Sigmoid colon (tissue), 7 donors: ENCODE results near the gene TRMT1. TPM values are rescaled to one million over a fixed set of nuclear protein-coding genes. Genes with fewer than 3 reads are reported as not detected.
A peak's percentile ranks its signal among the peaks of the same experiment; 100 is the strongest.

ENCODE experiments used
- DNase-seq: peaks from one replicate; pipeline ENCODE4 v3.0.0-alpha.2; 2019
- H3K27ac ChIP-seq, 4 donors: fragments of 200-600 bp; sonication (generic); one replicate each; pipeline ENCODE4 v1.5.1; 2016 to 2019; ENCODE audit warnings: mild to moderate bottlenecking in 1 of 4
- H3K27me3 ChIP-seq, 3 donors: fragments of 200-600 bp; sonication (generic); one replicate each; pipeline ENCODE4 v1.5.1; 2019; ENCODE audit warnings: mild to moderate bottlenecking in 1 of 3
- H3K36me3 ChIP-seq, 4 donors: fragments of 200-600 bp; sonication (generic); one replicate each; pipeline ENCODE4 v1.5.1; 2016 to 2019
- H3K4me1 ChIP-seq, 4 donors: fragments of 200-600 bp; sonication (generic); one replicate each; pipeline ENCODE4 v1.5.1; 2017 to 2019
- H3K4me3 ChIP-seq, 4 donors: fragments of 200-600 bp; sonication (generic); one replicate each; pipeline ENCODE4 v1.5.1; 2017 to 2019; ENCODE audit warnings: mild to moderate bottlenecking in 2 of 4, moderate library complexity in 1 of 4
- H3K9me3 ChIP-seq, 4 donors: fragments of 200-600 bp in 3 of 4; sonication (generic) in 3 of 4; one replicate each; pipeline versions ENCODE4 v1.5.1 to v1.6.1; 2013 to 2019
- EP300 ChIP-seq, 4 donors: sonication (generic); formaldehyde crosslinking; IDR thresholded peaks; one replicate each; pipeline ENCODE4 v1.6.1; 2017; ENCODE audit warnings: antibody characterized with exemption in 4 of 4
- POLR2A ChIP-seq, 2 donors: fragments of 450-650 bp; IDR thresholded peaks; one replicate each; pipeline ENCODE4 v1.6.1; 2016; ENCODE audit warnings: antibody characterized with exemption in 2 of 2, mild to moderate bottlenecking in 2 of 2, moderate library complexity in 2 of 2
- POLR2AphosphoS5 ChIP-seq, 4 donors: sonication (generic); formaldehyde crosslinking; IDR thresholded peaks; one replicate each; pipeline ENCODE4 v1.6.1; 2017; ENCODE audit warnings: antibody characterized with exemption in 4 of 4
- WGBS, 2 donors: extraction: QIAGEN DNeasy Blood & Tissue Kit; methylation state at CpG; one replicate each; pipeline ENCODE4 v1.1.7; 2013; 5-methylcytosine and 5-hydroxymethylcytosine counted together
- intact Hi-C: fragments of 100-400 bp; cut with DNase I; formaldehyde crosslinking; loops from one replicate; pipeline ENCODE4 v1.15.1; 2023
- polyA plus RNA-seq, 3 donors: library from polyadenylated mRNA; stranded (reverse); fragments of 200-250 nt; gene quantifications; one replicate each; pipeline ENCODE4 v1.2.3, GENCODE V29; 2013
- total RNA-seq, 4 donors: library from RNA; depleted of rRNA; stranded (reverse); fragments of >200 nt; gene quantifications; one replicate each; pipeline ENCODE4 v1.1.0, GENCODE V29; 2016
- TF ChIP-seq, protein P1 (sequence below), 4 experiments: fragments of 450-650 bp in 3 of 4; fragments of 200-600 bp in 1 of 4; IDR thresholded peaks; one replicate each; pipeline ENCODE4 v1.5.1; 2016 to 2019; ENCODE audit warnings: antibody characterized with exemption in 4 of 4, mild to moderate bottlenecking in 3 of 4, moderate library complexity in 2 of 4
- donor health status: healthy with polysubstance abuse.
- donor health status: Bipolar disorder and iron deficiency.
- donor health status: healthy.

Gene TRMT1
- total and polyA plus RNA-seq, 7 donors: 6.7 to 48.6 (median 19.3) TPM

DNA sequence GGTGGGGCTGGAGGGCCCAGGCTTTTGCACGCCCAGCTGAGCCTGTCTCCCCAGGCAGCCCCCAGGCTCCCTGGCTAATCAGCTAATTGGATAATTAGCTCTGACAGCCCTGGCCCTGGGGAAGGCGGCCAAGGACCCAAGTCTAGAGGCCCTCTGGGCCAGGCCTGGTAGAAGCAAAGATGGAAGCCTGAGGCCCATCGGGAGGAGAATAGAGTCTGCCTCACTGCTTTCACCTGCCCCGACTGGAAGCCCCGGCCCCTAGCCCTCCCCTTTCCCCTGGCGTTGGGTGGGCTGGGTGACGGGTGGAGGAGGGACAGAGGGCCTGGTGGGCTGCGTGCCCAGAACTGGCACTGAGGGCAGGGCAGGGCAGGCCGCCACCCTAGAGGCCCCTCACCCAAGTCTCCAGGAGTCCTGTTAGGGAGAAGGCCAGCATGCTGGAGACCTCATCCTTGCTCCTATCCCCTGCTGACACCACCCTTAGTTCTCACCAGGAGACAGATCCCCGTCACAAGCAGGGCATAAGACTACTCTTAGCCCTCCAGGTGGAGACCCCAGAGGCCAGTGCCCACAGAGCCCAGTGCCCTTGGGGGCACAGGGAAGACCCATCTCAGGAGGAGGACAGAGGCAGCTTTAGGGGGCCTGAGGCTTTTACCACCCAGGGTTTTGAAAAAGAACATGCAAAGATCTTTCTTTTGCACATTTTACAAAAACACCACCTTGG is 25.9 kb downstream of the TRMT1 start:
- Histone ChIP-seq H3K9me3 (no peaks in the 10 kb centered on the region), H3K27ac (peak overlapping the region; percentile 81 to 95 (median 86)), H3K4me1 (peaks cover 0 to 85% (median 69%) of the 10 kb centered on the region in 4 donors), H3K36me3 (peaks cover 0 to 39% (median 13%) of the 10 kb centered on the region in 4 donors), H3K27me3 (no peaks in the 10 kb centered on the region), H3K4me3 (no peak overlapping the region)
- intact Hi-C loops: no loop called here
- WGBS, 2 donors: 87 to 90% methylated on average over 10 of the region's 10 CpGs
- TF ChIP-seq POLR2AphosphoS5 (IDR thresholded peaks at IDR 0.05): no peak
- TF ChIP-seq, protein P1, sequence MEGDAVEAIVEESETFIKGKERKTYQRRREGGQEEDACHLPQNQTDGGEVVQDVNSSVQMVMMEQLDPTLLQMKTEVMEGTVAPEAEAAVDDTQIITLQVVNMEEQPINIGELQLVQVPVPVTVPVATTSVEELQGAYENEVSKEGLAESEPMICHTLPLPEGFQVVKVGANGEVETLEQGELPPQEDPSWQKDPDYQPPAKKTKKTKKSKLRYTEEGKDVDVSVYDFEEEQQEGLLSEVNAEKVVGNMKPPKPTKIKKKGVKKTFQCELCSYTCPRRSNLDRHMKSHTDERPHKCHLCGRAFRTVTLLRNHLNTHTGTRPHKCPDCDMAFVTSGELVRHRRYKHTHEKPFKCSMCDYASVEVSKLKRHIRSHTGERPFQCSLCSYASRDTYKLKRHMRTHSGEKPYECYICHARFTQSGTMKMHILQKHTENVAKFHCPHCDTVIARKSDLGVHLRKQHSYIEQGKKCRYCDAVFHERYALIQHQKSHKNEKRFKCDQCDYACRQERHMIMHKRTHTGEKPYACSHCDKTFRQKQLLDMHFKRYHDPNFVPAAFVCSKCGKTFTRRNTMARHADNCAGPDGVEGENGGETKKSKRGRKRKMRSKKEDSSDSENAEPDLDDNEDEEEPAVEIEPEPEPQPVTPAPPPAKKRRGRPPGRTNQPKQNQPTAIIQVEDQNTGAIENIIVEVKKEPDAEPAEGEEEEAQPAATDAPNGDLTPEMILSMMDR (IDR thresholded peaks at IDR 0.05): no peak
- TF ChIP-seq POLR2A (IDR thresholded peaks at IDR 0.05): no peak
- no peak for TF ChIP-seq EP300 (IDR thresholded peaks at IDR 0.05)
- no peak for DNase-seq

GRCh38 chr19:13089857-13090507 is 26.6 kb downstream of the TRMT1 start:
- H3K4me1 ChIP-seq: peaks cover 0 to 85% (median 69%) of the 10 kb centered on the region in 4 donors
- no peaks in the 10 kb centered on the region for H3K27me3 ChIP-seq
- H3K9me3 ChIP-seq: no peaks in the 10 kb centered on the region
- peaks cover 0 to 32% (median 10%) of the 10 kb centered on the region in 4 donors for H3K36me3 ChIP-seq
- intact Hi-C loops: no loop called here
- H3K4me3 ChIP-seq: no peak overlapping the region
- 89 to 91% methylated on average over 12 of the region's 12 CpGs for WGBS, 2 donors
- TF ChIP-seq EP300 (IDR thresholded peaks at IDR 0.05) (no peak), POLR2A (IDR thresholded peaks at IDR 0.05) (no peak), POLR2AphosphoS5 (IDR thresholded peaks at IDR 0.05) (no peak)
- TF ChIP-seq, protein P1 (IDR thresholded peaks at IDR 0.05): no peak
- peak overlapping the region; percentile 81 to 95 (median 86) for H3K27ac ChIP-seq
- no peak for DNase-seq

DNA sequence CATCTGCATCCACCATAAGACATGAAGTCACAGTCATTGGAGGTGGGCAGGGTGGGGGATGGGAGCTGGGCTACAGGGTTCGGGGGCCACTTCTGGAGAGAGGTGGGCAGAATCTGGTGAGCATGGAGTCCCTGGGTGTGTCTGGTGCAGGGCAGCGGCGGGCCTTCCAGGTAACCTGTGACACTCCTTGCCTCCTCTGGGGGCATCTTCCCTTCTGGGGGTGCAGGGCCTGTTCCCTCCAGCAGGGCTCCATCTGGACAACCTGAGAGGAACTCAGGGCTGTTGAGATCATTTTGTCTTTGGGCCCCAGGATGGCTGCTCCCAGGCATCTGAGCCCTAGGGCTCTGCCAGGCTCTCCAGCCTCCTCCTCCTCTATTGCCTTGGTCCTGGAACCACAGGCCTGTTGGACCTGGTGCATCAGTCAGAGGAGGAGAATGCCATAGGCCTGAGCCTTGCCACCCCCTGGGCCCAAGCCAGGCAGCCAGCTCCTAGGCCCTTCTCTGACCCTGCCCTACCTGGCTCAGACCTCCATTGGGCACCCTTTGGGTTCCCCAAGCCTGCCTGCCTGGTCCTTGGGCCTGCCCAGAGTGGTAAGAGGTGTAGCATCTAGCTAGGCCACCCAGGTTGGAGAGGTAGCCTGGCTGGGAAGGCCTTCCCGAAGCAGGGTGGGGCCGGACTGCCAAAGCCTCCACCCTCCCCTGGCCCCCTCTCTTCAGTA is 27.2 kb downstream of the TRMT1 start:
- H3K27ac ChIP-seq: peak overlapping the region; percentile 81 to 95 (median 86)
- DNase-seq: no peak
- no peak overlapping the region for H3K4me3 ChIP-seq
- H3K9me3 ChIP-seq: no peaks in the 10 kb centered on the region
- peaks cover 0 to 79% (median 63%) of the 10 kb centered on the region in 4 donors for H3K4me1 ChIP-seq
- intact Hi-C loops: no loop called here
- TF ChIP-seq POLR2A (IDR thresholded peaks at IDR 0.05): no peak
- TF ChIP-seq POLR2AphosphoS5 (IDR thresholded peaks at IDR 0.05): no peak
- no peak for TF ChIP-seq EP300 (IDR thresholded peaks at IDR 0.05)
- TF ChIP-seq, protein P1 (IDR thresholded peaks at IDR 0.05): no peak
- H3K36me3 ChIP-seq: peaks cover 0 to 31% (median 8%) of the 10 kb centered on the region in 4 donors
- 88 to 91% methylated on average over 5 of the region's 5 CpGs for WGBS, 2 donors
- no peaks in the 10 kb centered on the region for H3K27me3 ChIP-seq

- Histone ChIP-seq H3K9me3 (no peaks in the 10 kb centered on the region), H3K27ac (peak overlapping the region in 3 of 4 donors; percentile 81 to 95 (median 88)), H3K36me3 (peaks cover 0 to 44% (median 13%) of the 10 kb centered on the region in 4 donors), H3K4me3 (no peak overlapping the region), H3K27me3 (no peaks in the 10 kb centered on the region), H3K4me1 (peaks cover 0 to 68% (median 55%) of the 10 kb centered on the region in 4 donors)
- TF ChIP-seq, protein P1 (IDR thresholded peaks at IDR 0.05): no peak
- no peak for TF ChIP-seq POLR2A (IDR thresholded peaks at IDR 0.05)
- no peak for TF ChIP-seq POLR2AphosphoS5 (IDR thresholded peaks at IDR 0.05)
- no peak for TF ChIP-seq EP300 (IDR thresholded peaks at IDR 0.05)
- intact Hi-C loops: no loop called here
- DNase-seq: no peak
- WGBS, 2 donors: 86 to 91% methylated on average over 37 of the region's 37 CpGs
Measured at GRCh38 chr19:13087795-13088537, 28.6 kb downstream of the TRMT1 start.
